ES-I3 (cell line): ENCODE data around the gene SEC14L6.

ENCODE experiments used
- H3K36me3 ChIP-seq: 2 replicates; pipeline ENCODE4 v1.6.1; 2013; ENCODE audit warnings: mild to moderate bottlenecking, low read length, control low read depth, moderate library complexity; ENCODE audit not compliant: insufficient read depth
- H3K4me1 ChIP-seq: 2 replicates; pipeline ENCODE4 v1.6.1; 2013; ENCODE audit warnings: mild to moderate bottlenecking, control low read depth, low read length; ENCODE audit not compliant: insufficient read depth
- H3K9ac ChIP-seq: 2 replicates; pipeline ENCODE4 v1.6.1; 2013; ENCODE audit warnings: low read depth, mild to moderate bottlenecking, low read length, moderate library complexity
- H3K9me3 ChIP-seq: 2 replicates; pipeline ENCODE4 v1.6.1; 2013; ENCODE audit warnings: mild to moderate bottlenecking, low read length, moderate library complexity; ENCODE audit not compliant: control insufficient read depth, insufficient read depth

Gene SEC14L6

DNA sequence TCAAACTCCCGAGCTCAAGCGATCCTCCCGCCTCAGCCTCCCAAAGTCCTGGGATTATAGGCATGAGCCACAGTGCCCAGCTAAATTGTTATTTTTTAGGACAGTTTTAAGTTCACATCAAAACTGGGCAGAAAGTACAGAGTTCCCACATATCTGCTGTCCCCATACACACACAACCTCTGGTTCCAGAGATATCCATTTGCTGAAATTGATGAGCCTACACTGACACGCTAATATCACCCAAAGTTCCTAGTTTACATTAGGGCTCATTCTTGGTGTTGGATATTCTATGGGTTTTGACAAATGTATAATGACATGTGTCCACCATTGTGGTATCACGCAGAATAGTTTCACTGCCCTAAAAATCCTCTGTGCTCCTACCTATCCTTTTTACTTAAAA, 38.3 kb downstream of the SEC14L6 start:
- H3K36me3 ChIP-seq: no peaks in the 10 kb centered on the region
- H3K4me1 ChIP-seq: no peaks in the 10 kb centered on the region
- H3K9me3 ChIP-seq: no peaks in the 10 kb centered on the region
- no peak overlapping the region for H3K9ac ChIP-seq

DNA sequence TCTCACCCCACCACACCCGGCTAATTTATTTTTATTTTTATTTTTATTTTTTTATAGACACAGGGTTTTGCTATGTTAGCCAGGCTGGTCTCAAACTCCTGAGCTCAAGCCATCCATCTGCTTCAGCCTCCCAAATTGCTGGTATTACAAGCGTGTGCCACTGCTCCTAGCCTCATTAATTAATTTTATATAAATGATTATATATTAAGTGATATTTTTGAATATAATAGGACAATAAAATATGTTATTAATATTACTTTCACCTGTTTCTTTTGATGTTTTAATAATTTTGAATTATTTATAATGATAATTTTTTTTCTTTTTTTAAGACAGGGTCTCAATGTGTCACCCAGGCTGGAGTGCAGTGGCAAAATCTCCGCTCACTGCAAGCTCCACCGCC, 38.9 kb downstream of the SEC14L6 start:
- Histone ChIP-seq H3K9ac (no peak overlapping the region), H3K4me1 (no peaks in the 10 kb centered on the region), H3K9me3 (no peaks in the 10 kb centered on the region), H3K36me3 (no peaks in the 10 kb centered on the region)

DNA sequence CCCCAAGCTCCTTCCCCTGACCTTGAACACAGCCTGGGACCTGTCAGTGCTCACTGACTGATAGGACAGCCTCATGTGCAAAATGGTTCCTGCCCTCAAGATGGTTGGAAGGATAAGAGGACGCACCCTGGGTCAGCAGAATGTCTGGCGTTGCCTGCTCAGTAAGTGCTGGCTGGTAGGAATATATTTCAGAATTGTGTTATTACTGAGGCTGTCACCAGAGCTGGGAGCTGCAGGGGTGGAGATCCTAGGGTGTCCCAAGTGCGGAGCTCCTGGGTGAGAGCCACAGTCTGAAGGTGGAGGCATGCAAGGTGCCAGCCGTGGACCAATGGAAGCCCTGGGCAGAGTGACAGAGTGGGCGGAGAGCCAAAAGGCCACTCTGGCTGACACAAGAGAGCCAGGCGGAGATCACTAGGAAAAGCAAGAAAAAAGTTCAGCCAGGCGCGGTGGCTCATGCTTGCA, 40.0 kb downstream of the SEC14L6 start:
- Histone ChIP-seq H3K9me3 (no peaks in the 10 kb centered on the region), H3K36me3 (no peaks in the 10 kb centered on the region), H3K9ac (no peak overlapping the region), H3K4me1 (no peaks in the 10 kb centered on the region)

DNA sequence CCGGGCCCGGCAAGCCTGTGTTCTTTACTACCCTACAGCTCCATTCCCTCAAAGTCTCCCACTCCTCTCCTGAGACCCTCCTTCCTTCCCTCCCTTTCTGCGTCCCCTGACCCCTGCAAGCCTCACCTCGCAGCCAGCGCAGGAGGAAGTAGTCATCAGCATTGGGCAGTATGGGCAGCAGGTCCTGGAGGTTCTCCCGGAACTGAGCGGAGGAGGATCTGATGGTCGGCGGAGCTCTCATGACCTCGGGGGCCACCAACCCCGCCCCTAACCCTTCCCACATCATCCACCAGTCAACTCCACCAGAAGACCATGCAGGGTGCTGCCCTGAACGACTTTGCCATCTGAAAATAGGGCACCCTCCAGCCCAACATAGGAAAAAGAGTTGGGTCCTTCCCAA, 43.0 kb downstream of the SEC14L6 start:
- Histone ChIP-seq H3K36me3 (no peaks in the 10 kb centered on the region), H3K9me3 (no peaks in the 10 kb centered on the region), H3K9ac (no peak overlapping the region), H3K4me1 (no peaks in the 10 kb centered on the region)

DNA sequence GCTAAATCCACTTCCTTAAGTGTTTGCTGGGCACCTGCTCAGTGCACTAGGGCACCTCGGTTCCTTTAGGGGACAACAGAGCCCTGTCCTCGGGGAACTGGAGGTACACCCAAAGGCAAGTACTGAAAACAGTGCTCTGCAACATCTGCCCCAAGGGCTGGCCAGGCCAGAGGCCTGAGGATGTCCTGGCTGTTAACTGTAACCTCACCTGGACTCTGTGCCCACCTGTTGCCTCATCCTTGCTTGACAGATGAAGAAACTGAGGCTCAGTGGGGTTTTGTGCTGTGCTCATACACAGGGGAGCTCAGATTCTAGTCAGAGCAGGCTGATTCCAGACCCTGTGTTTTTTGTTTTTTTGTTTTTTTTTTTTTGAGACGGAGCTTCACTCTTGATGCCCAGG, 43.6 kb downstream of the SEC14L6 start:
- Histone ChIP-seq H3K36me3 (no peaks in the 10 kb centered on the region), H3K9ac (no peak overlapping the region), H3K9me3 (no peaks in the 10 kb centered on the region), H3K4me1 (no peaks in the 10 kb centered on the region)

DNA sequence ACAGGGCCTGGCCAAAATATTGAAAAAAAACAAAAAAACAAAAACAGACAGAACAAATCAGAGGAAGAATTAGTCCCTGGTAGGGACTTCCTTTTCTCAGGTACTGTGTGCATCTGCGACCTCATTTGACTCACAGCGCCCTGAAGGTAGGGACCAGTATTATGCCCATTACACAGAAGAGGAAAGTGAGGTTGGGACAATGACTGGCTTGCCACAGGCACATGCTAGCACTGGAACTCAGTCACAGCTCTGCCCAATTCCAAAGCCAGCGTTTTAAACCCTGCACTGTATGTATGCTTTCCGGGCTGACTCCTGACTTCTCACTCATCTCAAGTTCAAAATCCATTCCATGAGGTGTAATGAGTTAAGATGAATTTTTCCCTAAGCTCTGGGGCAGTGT, 44.4 kb downstream of the SEC14L6 start:
- no peaks in the 10 kb centered on the region for H3K4me1 ChIP-seq
- H3K9ac ChIP-seq: no peak overlapping the region
- no peaks in the 10 kb centered on the region for H3K9me3 ChIP-seq
- H3K36me3 ChIP-seq: no peaks in the 10 kb centered on the region

DNA sequence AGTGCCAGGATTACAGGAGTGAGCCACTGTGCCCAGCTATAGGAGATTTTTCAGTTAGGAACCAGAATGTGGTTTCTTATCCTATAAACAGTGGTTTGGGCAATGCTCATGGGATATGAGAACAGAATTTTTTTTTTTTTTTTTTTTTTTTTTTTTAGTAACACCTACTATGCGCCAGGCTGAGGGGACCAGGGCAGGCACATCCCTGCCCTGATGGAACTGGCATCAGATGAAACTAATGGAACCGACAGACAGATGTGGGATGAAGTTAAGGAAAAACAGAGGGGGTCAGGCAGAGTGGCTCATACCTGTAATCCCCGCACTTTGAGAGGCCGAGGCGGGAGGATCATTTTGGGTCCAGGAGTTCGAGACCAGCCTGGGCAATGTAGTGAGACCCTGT, 45.9 kb downstream of the SEC14L6 start:
- H3K4me1 ChIP-seq: no peaks in the 10 kb centered on the region
- no peaks in the 10 kb centered on the region for H3K36me3 ChIP-seq
- H3K9me3 ChIP-seq: no peaks in the 10 kb centered on the region
- no peak overlapping the region for H3K9ac ChIP-seq

DNA sequence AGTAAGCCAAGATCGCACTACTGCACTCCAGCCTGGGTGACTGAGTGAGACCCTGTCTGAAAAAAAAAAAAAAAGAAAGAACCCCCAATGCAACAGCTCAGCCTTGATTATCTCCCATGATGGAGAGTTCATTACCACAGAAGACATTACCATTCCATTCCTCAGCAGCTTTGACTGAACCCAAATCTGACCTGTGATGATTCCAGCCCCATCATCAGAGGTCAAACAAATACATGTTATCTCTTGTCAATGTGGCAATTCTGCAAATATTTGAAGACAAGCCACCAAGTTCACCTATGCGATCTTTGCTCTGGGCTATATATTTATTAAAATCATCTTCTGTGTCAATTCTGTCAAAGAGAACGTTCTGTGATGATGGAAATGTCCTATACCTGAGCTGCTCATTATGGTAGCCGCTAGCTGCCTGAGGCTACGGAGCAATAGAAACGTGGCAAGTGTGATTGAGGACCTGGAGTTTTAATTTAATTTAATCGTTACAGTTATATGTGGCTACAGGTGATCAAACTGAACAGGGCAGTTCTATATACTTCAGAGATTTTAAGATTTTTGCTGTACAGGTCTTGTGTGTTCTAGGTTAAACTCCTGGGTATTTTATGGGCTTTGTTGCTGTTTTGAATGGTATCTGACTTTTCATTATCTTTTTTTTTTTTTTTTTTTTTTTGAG, 48.9 kb downstream of the SEC14L6 start:
- H3K4me1 ChIP-seq: no peaks in the 10 kb centered on the region
- no peaks in the 10 kb centered on the region for H3K9me3 ChIP-seq
- no peaks in the 10 kb centered on the region for H3K36me3 ChIP-seq
- H3K9ac ChIP-seq: no peak overlapping the region

DNA sequence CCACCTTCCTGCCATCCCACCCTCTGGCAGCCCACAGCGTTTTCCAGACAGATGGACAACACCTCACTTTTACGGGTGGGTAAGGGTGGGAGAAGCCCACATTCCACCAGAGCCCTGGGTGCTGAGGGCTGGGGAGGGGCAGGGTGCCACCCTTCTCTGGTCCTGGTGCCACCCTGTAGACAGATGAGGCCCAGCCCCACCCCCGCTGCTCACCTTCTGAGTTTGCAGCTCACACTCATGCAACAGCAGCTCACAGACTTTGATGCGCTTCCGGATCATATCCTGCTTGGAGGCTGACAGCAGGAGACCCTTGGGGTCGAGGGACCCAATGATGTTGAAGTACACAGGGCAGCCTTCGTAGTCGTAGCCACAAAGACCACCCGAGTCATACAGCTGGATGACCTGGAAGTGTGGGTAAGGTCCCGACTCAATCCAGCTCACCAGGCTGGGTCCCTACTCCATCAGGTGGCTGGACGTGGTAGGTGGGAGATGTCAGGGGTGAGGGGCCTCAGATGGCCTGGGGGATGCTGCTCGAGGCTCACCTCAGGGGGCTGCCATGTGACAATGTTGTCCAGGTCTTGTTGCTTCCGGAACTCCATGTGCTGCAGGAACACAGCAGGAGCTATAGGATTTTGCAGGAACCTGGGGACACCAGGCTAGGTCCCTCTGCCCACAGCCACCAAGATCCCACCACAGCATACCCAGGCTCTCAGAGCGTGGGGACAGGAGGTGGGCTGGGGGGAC, 51.3 kb downstream of the SEC14L6 start:
- Histone ChIP-seq H3K9me3 (no peaks in the 10 kb centered on the region), H3K4me1 (no peaks in the 10 kb centered on the region), H3K36me3 (no peaks in the 10 kb centered on the region), H3K9ac (no peak overlapping the region)

DNA sequence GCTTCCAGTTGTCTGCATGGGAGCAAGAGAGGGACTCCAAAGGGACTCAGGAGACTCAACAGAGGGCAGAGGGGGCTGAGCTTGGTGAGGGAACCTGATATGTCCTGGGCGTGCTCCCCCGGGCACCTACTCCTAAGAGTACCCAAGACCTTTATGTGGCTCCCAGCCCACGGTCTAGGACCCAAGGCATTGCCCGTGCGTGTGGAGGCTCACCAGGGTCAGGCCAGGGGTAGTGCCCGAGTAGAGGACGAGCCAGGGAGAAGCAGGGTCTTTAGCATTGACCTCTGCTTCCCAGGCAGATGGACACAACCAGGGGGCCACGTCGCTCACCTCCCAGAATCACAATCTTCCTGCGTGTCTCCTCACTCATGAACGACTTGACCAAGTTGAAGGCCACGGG, 54.4 kb downstream of the SEC14L6 start:
- Histone ChIP-seq H3K9ac (no peak overlapping the region), H3K36me3 (no peaks in the 10 kb centered on the region), H3K4me1 (0 out of 2 replicates have a peak, but pooled peaks cover 3% of the 10 kb centered on the region), H3K9me3 (no peaks in the 10 kb centered on the region)

DNA sequence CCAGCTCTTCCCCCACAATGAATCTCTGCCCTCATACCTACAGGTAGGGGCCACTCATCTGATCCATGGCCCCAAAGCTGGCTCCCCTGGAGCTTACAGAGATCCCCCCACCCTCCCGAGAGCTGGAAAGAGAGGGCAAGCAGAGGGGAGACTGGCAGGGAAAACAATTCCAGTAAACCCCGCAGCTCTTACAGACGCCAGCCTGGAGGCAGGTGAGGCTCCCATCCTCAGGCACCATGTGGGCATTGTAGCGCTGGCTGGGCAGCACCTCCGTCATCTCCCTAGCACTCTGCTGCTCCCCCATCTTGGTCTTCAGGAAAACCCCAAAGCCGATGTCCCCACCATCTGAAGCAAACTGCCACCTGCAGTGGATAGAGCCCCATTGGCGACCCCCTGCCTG, 55.2 kb downstream of the SEC14L6 start:
- Histone ChIP-seq H3K9ac (no peak overlapping the region), H3K4me1 (0 out of 2 replicates have a peak, but pooled peaks cover 3% of the 10 kb centered on the region), H3K36me3 (no peaks in the 10 kb centered on the region), H3K9me3 (no peaks in the 10 kb centered on the region)

DNA sequence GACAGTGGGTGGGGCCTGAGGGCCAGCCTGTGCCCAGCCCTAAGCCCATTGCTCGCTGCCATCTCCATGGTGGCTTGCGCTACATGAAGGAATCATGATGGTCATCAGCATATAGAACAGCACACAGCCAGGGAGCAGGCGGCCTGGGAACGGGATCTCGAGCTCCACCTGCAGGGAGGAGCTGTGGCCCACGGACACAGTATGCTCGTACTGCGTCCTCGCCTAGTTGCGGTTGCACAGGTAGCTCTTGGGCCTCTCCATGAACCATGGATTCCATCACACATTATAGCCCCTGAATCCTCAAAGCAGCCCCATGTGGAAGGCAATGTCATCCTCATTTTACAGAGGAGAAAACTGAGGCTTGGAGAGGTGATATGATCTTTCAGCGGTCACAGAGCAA, 56.1 kb downstream of the SEC14L6 start:
- Histone ChIP-seq H3K4me1 (0 out of 2 replicates have a peak, but pooled peaks cover 3% of the 10 kb centered on the region), H3K9ac (no peak overlapping the region), H3K9me3 (no peaks in the 10 kb centered on the region), H3K36me3 (no peaks in the 10 kb centered on the region)

DNA sequence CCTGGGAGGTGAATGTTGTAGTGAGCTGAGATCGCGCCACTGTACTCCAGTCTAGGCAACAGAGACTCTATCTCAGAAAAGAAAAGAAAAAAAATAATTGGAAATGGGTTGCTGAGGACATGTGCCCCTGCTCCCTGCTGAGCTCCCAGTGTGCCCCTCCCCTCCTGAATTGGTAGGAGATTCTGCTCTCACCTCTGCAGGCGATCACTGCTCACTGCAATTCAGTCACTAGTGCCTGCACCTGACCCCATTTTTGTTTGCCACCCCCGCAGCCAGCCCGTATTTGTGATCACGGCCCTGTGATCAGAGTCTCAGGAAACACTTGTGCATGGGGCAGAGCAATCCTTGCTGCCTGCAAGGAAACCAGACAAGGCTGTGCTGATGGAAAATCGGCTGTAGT, 58.4 kb downstream of the SEC14L6 start:
- Histone ChIP-seq H3K4me1 (0 out of 2 replicates have a peak, but pooled peaks cover 3% of the 10 kb centered on the region), H3K9ac (no peak overlapping the region), H3K36me3 (no peaks in the 10 kb centered on the region), H3K9me3 (no peaks in the 10 kb centered on the region)

DNA sequence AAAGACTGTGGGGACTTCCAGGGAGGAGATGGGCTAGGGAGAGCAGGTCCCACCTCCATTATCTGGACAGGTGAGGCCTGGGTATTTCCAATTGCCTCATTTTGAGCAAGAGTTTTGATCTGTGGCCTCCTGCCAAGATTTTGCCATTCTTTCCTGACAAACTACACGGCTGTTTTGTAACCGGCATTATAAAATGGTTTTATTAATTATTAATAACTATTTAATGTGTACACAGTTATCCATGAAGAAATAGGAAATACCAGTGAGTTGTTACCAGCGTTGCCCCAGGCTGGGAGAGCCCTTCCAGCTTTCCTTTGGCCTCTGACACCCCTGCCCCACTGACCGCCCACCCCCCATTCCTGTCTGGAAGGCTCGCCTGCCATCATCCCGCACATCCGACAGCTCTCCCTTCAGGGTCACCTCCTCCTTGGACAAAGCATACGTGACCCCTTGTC, 59.9 kb downstream of the SEC14L6 start:
- no peaks in the 10 kb centered on the region for H3K36me3 ChIP-seq
- no peak overlapping the region for H3K9ac ChIP-seq
- H3K9me3 ChIP-seq: no peaks in the 10 kb centered on the region
- 0 out of 2 replicates have a peak, but pooled peaks cover 3% of the 10 kb centered on the region for H3K4me1 ChIP-seq

DNA sequence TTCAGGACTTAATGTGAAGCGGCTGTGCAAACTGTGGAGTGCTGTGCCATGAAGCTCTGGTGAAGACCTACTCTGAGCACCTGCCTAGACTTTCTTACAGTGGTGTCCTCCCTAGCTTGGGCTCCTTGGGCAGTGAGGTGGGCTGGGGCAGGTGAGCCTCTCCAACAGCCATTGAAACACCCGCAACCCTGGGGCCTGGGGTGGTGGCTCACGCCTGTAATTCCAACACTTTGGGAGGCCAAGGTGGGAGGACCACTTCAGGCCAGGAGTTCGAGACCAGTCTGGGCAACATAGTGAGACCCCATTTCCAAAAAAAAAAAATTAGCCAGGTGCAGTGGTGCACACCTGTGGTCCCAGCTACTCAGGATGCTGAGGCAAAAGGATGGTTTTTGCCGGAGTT, 60.4 kb downstream of the SEC14L6 start:
- Histone ChIP-seq H3K36me3 (no peaks in the 10 kb centered on the region), H3K9me3 (no peaks in the 10 kb centered on the region), H3K9ac (no peak overlapping the region), H3K4me1 (0 out of 2 replicates have a peak, but pooled peaks cover 3% of the 10 kb centered on the region)
